Measurements from ENCODE around the gene PXMP2. TPM values are rescaled to one million over a fixed set of nuclear protein-coding genes. Genes with fewer than 3 reads are reported as not detected.

PXMP2 gene
- polyA plus RNA-seq, 3 donors from 2014 or later: 12.5 to 18.2 (median 17.3) TPM

DNA sequence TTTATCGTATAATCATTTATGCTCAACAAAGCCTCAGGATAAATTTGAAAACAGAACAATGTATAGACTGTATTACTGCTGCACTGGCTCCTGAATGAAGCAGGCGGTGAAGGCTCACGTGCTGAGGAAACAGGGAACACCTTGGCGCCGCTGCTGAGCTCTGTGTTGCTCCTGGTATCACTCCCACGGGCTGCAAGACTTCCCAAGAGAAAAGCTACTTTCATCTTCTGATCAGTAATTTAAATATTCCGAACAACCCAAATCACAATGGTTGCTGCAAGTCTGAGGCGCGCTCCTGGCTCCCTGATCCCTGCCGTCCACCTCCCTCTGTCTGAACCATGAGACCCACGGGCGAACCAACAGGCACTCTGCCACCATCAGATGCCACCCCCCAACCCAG is 39.0 kb downstream of the PXMP2 start:
- Mint-ChIP-seq H3K4me3 (no peak overlapping the region), H3K27me3 (ENCODE audit: low read depth in 3 of 3) (peaks cover 0 to 4% (median 0%) of the 10 kb centered on the region in 3 donors), H3K9me3 (no peaks in the 10 kb centered on the region), H3K27ac (no peak overlapping the region), H3K4me1 (peaks cover 0 to 3% of the 10 kb centered on the region in 2 donors), H3K36me3 (peaks cover 26 to 40% (median 35%) of the 10 kb centered on the region in 3 donors)
- DNase-seq: no peak

DNA sequence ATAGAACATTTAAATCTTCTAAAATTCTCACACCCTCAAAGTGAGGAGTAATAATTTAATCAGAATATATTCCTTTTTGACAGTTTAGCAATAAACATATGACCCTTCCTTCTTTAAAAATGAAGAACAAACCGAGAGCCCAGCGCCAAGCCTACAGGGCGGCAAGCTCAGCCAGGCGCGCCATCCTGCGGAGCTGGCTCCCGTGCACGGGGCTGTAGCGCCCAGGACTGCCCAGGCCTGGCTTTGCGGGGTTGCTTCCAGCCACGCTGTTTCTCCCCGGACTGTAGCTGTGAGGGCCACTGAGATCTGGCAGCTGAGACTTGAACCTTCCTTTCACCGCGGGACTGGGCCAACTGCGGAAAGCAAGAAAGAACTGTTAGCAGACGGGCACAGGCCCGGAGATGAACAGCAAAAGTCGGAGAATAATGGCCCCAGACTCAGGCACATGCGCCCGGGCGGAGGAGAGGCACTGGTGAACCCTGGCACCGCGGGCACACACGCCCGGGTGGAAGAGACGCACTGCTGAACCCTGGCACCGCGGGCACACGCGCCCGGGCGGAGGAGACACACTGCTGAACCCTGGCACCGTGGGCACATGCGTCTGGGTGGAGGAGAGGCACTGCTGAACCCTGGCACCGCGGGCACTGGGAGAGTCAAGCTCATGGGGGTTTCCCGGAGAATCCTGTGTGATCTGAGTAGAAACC is 39.9 kb downstream of the PXMP2 start:
- H3K9me3 Mint-ChIP-seq: no peaks in the 10 kb centered on the region
- H3K27ac Mint-ChIP-seq: no peak overlapping the region
- DNase-seq: no peak
- peaks cover 0 to 4% (median 0%) of the 10 kb centered on the region in 3 donors for H3K27me3 Mint-ChIP-seq (ENCODE audit: low read depth in 3 of 3)
- peaks cover 32 to 47% (median 40%) of the 10 kb centered on the region in 3 donors for H3K36me3 Mint-ChIP-seq
- no peak overlapping the region for H3K4me3 Mint-ChIP-seq
- peaks cover 0 to 3% of the 10 kb centered on the region in 2 donors for H3K4me1 Mint-ChIP-seq

DNA sequence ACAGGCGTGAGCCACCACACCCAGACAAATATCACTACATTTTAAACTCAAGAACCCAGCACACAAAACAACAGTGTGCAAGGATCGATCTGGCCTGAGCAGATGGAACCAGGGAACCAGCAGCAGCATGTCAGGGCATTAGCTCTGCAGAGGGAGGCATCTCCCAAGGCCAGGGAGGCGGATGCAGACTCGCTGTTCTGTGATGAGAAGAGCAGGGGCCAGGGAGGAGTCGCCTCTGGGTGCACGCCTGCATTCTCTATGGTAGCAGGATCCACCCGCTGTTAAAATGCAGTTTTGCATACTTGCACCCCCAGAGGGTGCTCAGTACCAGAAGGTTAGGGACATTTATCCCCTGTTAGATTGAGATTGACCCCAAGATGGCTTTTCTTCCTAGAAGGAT is 41.1 kb downstream of the PXMP2 start:
- peaks cover 45 to 60% (median 51%) of the 10 kb centered on the region in 3 donors for H3K36me3 Mint-ChIP-seq
- peaks cover 0 to 3% of the 10 kb centered on the region in 2 donors for H3K4me1 Mint-ChIP-seq
- H3K9me3 Mint-ChIP-seq: no peaks in the 10 kb centered on the region
- H3K27me3 Mint-ChIP-seq (ENCODE audit: low read depth in 3 of 3): peaks cover 0 to 4% (median 3%) of the 10 kb centered on the region in 3 donors
- DNase-seq: no peak
- no peak overlapping the region for H3K4me3 Mint-ChIP-seq
- H3K27ac Mint-ChIP-seq: peak overlapping the region in 5 of 6 donors; percentile 19 to 80 (median 53)

DNA sequence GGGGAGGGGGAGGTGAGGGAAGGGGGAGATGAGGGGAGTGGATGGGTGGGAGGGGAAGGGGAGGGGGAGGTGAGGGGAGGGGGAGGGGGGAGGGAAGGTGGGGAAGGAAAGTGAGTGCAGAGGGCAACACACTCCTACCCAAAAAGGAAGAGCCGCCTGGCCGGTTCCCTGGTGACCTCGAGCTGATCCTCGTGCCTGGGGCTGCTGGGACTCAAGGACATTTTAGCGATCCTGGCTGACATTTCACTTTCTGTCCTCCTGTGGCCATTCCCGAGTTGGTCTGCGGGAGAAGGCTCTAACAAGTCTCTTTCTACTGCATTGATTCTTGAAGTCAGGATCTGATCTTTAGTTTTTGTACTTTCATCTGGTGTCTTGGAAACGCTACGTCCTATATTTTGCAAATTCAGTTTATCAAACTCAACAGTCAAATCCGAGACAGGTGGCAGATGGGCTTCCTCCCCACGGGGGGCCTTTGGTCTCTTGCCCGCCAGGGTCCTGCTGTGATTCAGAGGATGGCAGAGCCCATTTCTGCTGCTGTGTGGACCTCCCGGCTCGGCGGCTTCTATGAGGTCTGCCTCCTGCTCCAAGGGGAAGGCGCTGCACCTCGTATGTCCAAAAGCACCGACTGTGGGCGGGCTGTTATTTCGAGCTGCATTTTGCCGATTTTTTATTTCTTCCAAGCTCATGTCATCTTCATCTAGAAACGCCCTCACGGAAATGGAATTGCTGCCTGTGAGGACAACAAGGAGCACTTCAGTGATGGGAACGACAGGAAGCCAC is 42.3 kb downstream of the PXMP2 start:
- Mint-ChIP-seq H3K36me3 (peaks cover 53 to 65% (median 55%) of the 10 kb centered on the region in 3 donors), H3K4me1 (peaks cover 0 to 3% of the 10 kb centered on the region in 2 donors), H3K4me3 (no peak overlapping the region), H3K27ac (peak overlapping the region in 2 of 6 donors; percentile 34 to 64), H3K27me3 (ENCODE audit: low read depth in 3 of 3) (peaks cover 0 to 4% (median 3%) of the 10 kb centered on the region in 3 donors), H3K9me3 (no peaks in the 10 kb centered on the region)
- DNase-seq: no peak

DNA sequence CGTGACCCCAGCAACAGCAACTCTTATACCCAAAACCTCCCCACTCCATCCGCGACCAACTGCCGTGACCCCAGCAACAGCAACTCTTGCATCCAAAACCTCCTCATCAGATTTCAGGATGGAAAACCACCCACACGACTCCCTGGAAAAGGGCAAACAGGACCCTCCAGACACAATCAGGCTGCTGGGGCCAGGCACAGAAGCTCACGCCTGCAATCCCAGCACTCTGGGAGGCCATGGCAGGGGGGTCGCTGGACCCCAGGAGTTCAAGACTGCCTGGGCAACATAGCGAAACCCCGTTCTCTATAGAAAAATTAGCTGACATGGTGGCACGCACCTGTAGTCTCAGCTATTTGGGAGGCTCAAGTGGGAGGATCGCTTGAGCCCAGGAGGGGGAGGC is 43.0 kb downstream of the PXMP2 start:
- Mint-ChIP-seq H3K4me1 (peaks cover 0 to 3% of the 10 kb centered on the region in 2 donors), H3K9me3 (no peaks in the 10 kb centered on the region), H3K27ac (no peak overlapping the region), H3K36me3 (peaks cover 52 to 66% (median 55%) of the 10 kb centered on the region in 3 donors), H3K4me3 (no peak overlapping the region), H3K27me3 (ENCODE audit: low read depth in 3 of 3) (peaks cover 0 to 4% (median 3%) of the 10 kb centered on the region in 3 donors)
- no peak for DNase-seq

DNA sequence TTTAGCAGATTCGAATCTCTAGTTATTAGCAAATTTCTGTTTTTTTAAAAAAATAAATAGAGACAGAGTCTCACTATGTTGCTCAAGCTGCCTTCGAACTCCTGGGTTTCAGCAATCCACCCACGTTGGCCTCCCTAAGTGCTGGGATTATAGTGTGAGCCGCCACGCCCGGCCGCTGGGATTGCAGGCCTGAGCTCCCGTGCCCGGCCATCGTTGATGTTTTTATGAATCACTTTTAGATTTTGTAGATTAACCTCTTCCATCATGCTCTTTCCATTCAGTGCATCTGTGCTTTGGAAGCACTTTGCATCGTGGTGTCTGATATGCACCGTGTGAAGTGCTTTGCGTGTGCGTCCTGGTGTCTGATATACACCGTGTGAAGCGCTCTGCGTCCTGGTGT is 44.2 kb downstream of the PXMP2 start:
- no peak for DNase-seq
- peaks cover 0 to 4% (median 3%) of the 10 kb centered on the region in 3 donors for H3K27me3 Mint-ChIP-seq (ENCODE audit: low read depth in 3 of 3)
- H3K27ac Mint-ChIP-seq: no peak overlapping the region
- peaks cover 0 to 3% of the 10 kb centered on the region in 2 donors for H3K4me1 Mint-ChIP-seq
- H3K4me3 Mint-ChIP-seq: no peak overlapping the region
- H3K36me3 Mint-ChIP-seq: peaks cover 41 to 65% (median 44%) of the 10 kb centered on the region in 3 donors
- H3K9me3 Mint-ChIP-seq: no peaks in the 10 kb centered on the region

DNA sequence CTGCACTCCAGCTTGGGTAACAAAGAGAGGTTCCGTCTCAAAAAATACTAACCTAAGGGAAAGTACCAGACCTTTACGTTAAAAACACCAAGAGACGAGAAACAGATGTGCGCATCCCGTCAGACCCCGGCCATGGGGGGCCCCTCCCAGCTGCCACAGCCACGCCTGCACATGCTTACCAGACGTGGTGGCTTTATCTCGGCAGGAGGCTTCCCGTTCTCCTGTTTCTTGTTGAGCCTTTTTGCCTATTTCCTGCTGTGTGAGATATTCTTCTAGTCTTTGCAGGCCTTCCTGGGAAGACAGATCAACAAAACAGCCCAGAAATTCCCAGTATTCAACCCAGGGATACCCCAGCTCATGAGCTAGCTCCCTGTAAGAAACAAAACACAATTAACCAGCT is 46.8 kb downstream of the PXMP2 start:
- DNase-seq: no peak
- Mint-ChIP-seq H3K4me1 (no peaks in the 10 kb centered on the region), H3K36me3 (peaks cover 31 to 62% (median 41%) of the 10 kb centered on the region in 3 donors), H3K9me3 (no peaks in the 10 kb centered on the region), H3K4me3 (no peak overlapping the region), H3K27ac (peak overlapping the region in 1 of 6 donors; percentile 34), H3K27me3 (ENCODE audit: low read depth in 3 of 3) (peaks cover 0 to 4% (median 3%) of the 10 kb centered on the region in 3 donors)

DNA sequence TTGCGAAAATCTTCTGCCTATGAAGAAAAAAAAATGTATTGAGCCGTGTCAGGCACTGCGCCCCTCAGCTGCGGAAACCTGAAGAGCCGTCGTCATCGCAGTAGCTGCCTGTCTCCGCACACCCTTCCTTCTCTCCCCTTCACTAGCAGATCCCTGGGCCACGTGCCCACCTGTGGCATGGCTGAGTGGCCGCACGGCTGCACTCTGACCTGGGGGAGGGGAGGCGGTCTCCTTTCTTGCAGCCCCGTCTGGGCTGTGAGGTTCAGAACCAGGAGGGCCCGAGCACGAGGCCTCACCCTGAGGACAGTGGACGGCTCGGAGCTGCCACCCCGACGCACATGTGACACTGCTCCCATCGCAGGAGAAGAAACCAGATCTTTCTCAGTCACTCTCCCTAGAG is 48.1 kb downstream of the PXMP2 start:
- H3K9me3 Mint-ChIP-seq: no peaks in the 10 kb centered on the region
- no peak overlapping the region for H3K4me3 Mint-ChIP-seq
- H3K27me3 Mint-ChIP-seq (ENCODE audit: low read depth in 3 of 3): peaks cover 0 to 3% (median 0%) of the 10 kb centered on the region in 3 donors
- peaks cover 30 to 65% (median 34%) of the 10 kb centered on the region in 3 donors for H3K36me3 Mint-ChIP-seq
- DNase-seq: no peak
- H3K4me1 Mint-ChIP-seq: no peaks in the 10 kb centered on the region
- H3K27ac Mint-ChIP-seq: no peak overlapping the region

DNA sequence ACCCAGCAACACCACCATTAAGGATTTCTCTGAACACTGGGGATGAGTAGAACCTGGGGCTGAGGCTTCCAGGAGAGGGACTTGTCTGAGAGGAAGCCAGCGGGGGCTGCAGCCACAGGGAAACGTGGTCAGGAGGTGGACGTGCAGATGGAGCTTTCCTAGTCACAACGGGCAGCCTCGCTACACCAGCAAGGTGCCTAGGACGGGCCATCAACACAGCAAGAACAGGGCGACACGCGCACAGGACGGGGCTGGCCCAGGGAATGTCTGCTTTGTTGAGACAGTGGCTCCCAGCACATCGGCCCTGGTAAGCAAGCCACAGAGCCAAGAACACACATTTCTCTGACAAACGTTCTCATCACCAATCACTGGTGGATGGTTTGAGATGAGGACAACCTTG is 49.0 kb downstream of the PXMP2 start:
- peaks cover 26 to 64% (median 30%) of the 10 kb centered on the region in 3 donors for H3K36me3 Mint-ChIP-seq
- H3K27ac Mint-ChIP-seq: no peak overlapping the region
- H3K9me3 Mint-ChIP-seq: no peaks in the 10 kb centered on the region

DNA sequence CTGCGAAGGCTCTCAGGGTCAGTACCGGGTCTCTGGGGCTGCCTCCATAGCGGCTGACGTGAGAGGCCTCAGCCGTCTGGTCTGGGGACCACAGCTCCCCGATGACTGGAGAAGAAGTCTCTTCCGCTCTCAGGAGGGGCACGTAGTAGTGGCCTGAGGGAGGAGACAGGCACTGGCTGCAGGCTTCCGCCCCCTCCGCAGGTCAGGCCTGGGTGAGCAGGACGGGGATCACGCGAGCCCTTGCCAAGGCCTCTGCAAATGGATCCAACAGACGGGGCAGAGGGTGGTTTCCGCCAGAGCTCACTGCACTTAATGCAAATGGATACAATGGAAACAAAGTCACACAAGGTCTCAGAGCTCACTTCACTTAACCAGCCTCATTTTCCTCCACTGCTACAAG is 49.5 kb downstream of the PXMP2 start:
- Mint-ChIP-seq H3K4me1 (peaks cover 0 to 1% of the 10 kb centered on the region in 2 donors), H3K36me3 (peaks cover 25 to 64% (median 29%) of the 10 kb centered on the region in 3 donors)
- DNase-seq: no peak

More for the DNA sequence above, 49.0 kb downstream of the PXMP2 start:
- Mint-ChIP-seq H3K27me3 (ENCODE audit: low read depth in 3 of 3) (peaks cover 0 to 3% (median 0%) of the 10 kb centered on the region in 3 donors), H3K4me3 (no peak overlapping the region), H3K4me1 (no peaks in the 10 kb centered on the region)
- DNase-seq: no peak

DNA sequence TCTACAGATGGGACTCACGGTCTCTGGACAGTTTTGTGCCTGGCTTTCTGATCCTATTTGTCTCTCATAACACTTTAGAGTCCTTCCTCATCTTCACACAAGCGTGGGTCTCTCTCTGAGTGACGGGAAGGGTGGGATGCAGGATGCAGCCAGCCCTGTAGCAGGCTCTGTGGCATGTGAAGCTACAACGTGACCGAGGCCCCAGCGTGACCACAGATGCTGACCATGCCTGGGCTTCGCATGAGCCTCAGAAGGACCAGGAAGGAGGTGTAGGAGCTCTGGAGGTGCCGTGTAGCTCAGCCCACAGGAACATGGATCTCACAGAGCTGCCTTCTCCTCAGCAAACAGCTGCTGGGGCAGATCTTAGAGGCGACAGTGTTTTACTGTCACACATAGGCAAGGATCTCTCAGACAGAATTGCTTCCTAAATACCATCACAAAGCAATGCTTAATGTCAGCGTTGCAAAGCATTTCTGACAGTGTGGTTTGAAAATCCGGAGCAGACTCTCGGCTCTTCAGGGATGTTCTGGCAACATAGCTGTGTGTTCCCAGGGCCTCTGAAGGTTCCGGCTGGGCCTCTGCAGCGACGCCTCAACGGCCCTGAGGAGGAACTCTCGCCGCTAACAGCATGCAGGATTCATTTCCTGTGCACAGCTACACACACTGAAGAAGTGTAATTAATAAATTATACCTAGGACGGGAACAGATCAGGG is 52.4 kb downstream of the PXMP2 start:
- H3K9me3 Mint-ChIP-seq: no peaks in the 10 kb centered on the region
- H3K36me3 Mint-ChIP-seq: peaks cover 27 to 66% (median 27%) of the 10 kb centered on the region in 3 donors
- no peaks in the 10 kb centered on the region for H3K27me3 Mint-ChIP-seq (ENCODE audit: low read depth in 3 of 3)
- H3K4me3 Mint-ChIP-seq: no peak overlapping the region
- peaks cover 10 to 18% of the 10 kb centered on the region in 2 donors for H3K4me1 Mint-ChIP-seq
- H3K27ac Mint-ChIP-seq: peak overlapping the region in 2 of 6 donors; percentile 46 to 58
- DNase-seq: no peak

More for the DNA sequence above, 49.5 kb downstream of the PXMP2 start:
- Mint-ChIP-seq H3K9me3 (no peaks in the 10 kb centered on the region), H3K27me3 (ENCODE audit: low read depth in 3 of 3) (peaks cover 0 to 3% (median 0%) of the 10 kb centered on the region in 3 donors), H3K27ac (no peak overlapping the region), H3K4me3 (no peak overlapping the region)

DNA sequence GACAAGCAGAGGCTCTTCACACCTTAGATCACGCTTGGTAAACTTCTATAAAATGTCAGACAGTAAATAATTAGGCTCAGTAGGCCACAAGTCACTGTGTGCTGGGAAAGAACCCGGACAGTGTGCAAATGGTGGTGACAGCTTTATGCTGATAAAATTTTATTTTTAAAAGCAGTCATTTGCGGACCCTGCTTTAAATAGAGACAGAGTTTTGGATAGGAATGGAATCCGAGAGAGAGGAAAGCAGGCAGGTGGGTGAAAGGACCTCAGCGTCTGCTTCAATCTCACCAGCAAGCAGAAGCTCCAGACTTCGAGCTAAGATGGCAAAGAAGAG is 52.9 kb downstream of the PXMP2 start:
- H3K9me3 Mint-ChIP-seq: no peaks in the 10 kb centered on the region
- H3K27ac Mint-ChIP-seq: peak overlapping the region in 1 of 6 donors; percentile 46
- no peaks in the 10 kb centered on the region for H3K27me3 Mint-ChIP-seq (ENCODE audit: low read depth in 3 of 3)
- no peak overlapping the region for H3K4me3 Mint-ChIP-seq
- DNase-seq: no peak
- H3K4me1 Mint-ChIP-seq: peaks cover 10 to 18% of the 10 kb centered on the region in 2 donors
- H3K36me3 Mint-ChIP-seq: peaks cover 27 to 67% (median 29%) of the 10 kb centered on the region in 3 donors

DNA sequence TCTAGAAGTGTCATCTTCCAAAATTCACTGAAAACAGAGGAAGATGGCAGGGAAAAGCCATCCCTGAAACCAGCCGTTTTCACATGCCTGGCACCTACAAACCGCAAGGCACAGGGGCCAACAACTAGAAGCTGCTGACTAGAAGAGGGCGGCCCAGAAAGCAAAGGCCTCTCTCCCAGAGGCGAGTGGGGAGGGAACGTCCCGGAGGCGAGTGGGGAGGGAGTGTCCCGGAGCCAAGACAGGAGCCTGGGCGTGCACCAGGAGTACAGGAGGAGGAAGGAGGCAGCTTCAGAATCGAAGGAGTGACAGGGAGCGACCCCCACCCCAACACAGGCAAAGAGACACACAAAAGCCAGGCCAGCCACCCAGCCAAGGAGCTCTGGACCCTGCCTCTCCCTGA is 53.3 kb downstream of the PXMP2 start:
- Mint-ChIP-seq H3K4me3 (no peak overlapping the region), H3K36me3 (peaks cover 27 to 67% (median 31%) of the 10 kb centered on the region in 3 donors), H3K9me3 (no peaks in the 10 kb centered on the region), H3K4me1 (peaks cover 10 to 18% of the 10 kb centered on the region in 2 donors), H3K27me3 (ENCODE audit: low read depth in 3 of 3) (no peaks in the 10 kb centered on the region), H3K27ac (no peak overlapping the region)
- no peak for DNase-seq

Data from immature natural killer cell (primary cell).